ENCODE results near the gene NUP62. TPM values are rescaled to one million over a fixed set of nuclear protein-coding genes. Genes with fewer than 3 reads are reported as not detected.

The NUP62 gene
- total RNA-seq, 1 experiment from 2014 or later, result 85.2 TPM

DNA sequence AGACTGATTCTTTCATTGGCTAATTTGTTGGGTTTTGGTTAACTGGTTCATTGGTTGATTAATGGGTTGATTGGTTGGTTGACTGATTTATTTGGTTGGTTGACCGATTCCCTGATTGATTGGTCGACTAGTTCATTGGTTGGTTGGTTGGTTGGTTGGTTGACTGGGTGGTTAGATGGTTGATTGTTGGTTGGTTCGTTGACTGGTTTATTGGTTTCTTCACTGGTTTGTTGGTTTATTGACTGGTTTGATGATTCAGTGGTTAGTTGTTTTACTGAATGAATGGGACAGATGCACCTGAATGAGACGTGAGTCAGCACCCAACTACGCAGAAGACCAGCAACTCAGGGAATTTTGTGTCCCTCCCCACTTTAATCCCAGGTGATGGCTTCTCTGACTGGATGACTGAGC is 2.7 kb upstream of the NUP62 start:
- no TSS peak for BruUV-seq (replicated peaks)
- H3K9ac ChIP-seq (ENCODE audit: low read length), result no peak overlapping the region
- H3K9me2 ChIP-seq (ENCODE audit: insufficient read depth), result no peaks in the 10 kb centered on the region
- intact Hi-C loops (cut with micrococcal nuclease), result no loop called here
- no peaks in the 10 kb centered on the region for H3K27me3 ChIP-seq (ENCODE audit: insufficient read depth, low read length)
- H3K4me2 ChIP-seq (ENCODE audit: low read length), result no peak overlapping the region
- ChIA-PET CTCF (no interaction called here), RAD21 (ENCODE audit: low non-redundant PET in 1 of 2, low total read pairs in 2 of 2, uncharacterized antibody in 2 of 2, unreplicated experiment in 2 of 2) (no interaction called here), POLR2A (no interaction called here)
- ATAC-seq (no peak), DNase-seq (ENCODE audit: low read depth, low spot score) (no peak)
- peaks cover 29% of the 10 kb centered on the region for H3K79me2 ChIP-seq (ENCODE audit: insufficient read depth, low read length)
- H2AFZ ChIP-seq (ENCODE audit: low read depth, low read length, poor library complexity, severe bottlenecking), result no peak overlapping the region
- peaks cover 11 to 29% of the 10 kb centered on the region in 2 experiments; a peak in 3 of 4 replicates for H3K4me1 ChIP-seq (ENCODE audit: control insufficient read depth in 1 of 2, insufficient read depth in 2 of 2, low read length in 2 of 2)
- no peak overlapping the region for H3K4me3 ChIP-seq (replicated peaks in 1 of 2; ENCODE audit: low read depth in 1 of 2, low read length in 2 of 2)
- no peak overlapping the region for H3K27ac ChIP-seq (ENCODE audit: low read depth, low read length)
- H4K20me1 ChIP-seq (ENCODE audit: insufficient read depth), result no peaks in the 10 kb centered on the region
- peaks cover 3 to 17% of the 10 kb centered on the region in 2 experiments; a peak in 3 of 4 replicates for H3K36me3 ChIP-seq (ENCODE audit: control insufficient read depth in 1 of 2, insufficient read depth in 2 of 2, low read length in 2 of 2)
- TF ChIP-seq POLR2AphosphoS5 (IDR thresholded peaks at IDR 0.05; ENCODE audit: low read depth, low read length) (no peak), POLR2A (IDR thresholded peaks at IDR 0.05; ENCODE audit: borderline replicate concordance, extremely low read depth, insufficient read depth, insufficient read length) (no peak), YY1 (IDR thresholded peaks at IDR 0.05; ENCODE audit: extremely low read depth, insufficient replicate concordance, low read depth, low read length) (no peak), ZFX (IDR thresholded peaks at IDR 0.05) (no peak), EGR1 (IDR thresholded peaks at IDR 0.05; ENCODE audit: low read depth) (no peak), EZH2phosphoT487 (IDR thresholded peaks at IDR 0.05; ENCODE audit: borderline replicate concordance) (no peak), ZNF274 (IDR thresholded peaks at IDR 0.05; ENCODE audit: low read depth, low read length) (no peak), RAD21 (IDR thresholded peaks at IDR 0.05; ENCODE audit: low read depth) (no peak), CBX3 (IDR thresholded peaks at IDR 0.05; ENCODE audit: low read depth) (no peak)
- TF ChIP-seq, protein P1, sequence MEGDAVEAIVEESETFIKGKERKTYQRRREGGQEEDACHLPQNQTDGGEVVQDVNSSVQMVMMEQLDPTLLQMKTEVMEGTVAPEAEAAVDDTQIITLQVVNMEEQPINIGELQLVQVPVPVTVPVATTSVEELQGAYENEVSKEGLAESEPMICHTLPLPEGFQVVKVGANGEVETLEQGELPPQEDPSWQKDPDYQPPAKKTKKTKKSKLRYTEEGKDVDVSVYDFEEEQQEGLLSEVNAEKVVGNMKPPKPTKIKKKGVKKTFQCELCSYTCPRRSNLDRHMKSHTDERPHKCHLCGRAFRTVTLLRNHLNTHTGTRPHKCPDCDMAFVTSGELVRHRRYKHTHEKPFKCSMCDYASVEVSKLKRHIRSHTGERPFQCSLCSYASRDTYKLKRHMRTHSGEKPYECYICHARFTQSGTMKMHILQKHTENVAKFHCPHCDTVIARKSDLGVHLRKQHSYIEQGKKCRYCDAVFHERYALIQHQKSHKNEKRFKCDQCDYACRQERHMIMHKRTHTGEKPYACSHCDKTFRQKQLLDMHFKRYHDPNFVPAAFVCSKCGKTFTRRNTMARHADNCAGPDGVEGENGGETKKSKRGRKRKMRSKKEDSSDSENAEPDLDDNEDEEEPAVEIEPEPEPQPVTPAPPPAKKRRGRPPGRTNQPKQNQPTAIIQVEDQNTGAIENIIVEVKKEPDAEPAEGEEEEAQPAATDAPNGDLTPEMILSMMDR (IDR thresholded peaks at IDR 0.05 in 2 of 3, conservative IDR thresholded peaks at IDR 0.05 in 1 of 3; ENCODE audit: borderline replicate concordance in 1 of 3, insufficient read depth in 1 of 3, low read depth in 2 of 3, low read length in 2 of 3), result no peak
- TF ChIP-seq, protein P2, sequence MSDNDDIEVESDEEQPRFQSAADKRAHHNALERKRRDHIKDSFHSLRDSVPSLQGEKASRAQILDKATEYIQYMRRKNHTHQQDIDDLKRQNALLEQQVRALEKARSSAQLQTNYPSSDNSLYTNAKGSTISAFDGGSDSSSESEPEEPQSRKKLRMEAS (IDR thresholded peaks at IDR 0.05), result no peak
- TF ChIP-seq, protein P3, sequence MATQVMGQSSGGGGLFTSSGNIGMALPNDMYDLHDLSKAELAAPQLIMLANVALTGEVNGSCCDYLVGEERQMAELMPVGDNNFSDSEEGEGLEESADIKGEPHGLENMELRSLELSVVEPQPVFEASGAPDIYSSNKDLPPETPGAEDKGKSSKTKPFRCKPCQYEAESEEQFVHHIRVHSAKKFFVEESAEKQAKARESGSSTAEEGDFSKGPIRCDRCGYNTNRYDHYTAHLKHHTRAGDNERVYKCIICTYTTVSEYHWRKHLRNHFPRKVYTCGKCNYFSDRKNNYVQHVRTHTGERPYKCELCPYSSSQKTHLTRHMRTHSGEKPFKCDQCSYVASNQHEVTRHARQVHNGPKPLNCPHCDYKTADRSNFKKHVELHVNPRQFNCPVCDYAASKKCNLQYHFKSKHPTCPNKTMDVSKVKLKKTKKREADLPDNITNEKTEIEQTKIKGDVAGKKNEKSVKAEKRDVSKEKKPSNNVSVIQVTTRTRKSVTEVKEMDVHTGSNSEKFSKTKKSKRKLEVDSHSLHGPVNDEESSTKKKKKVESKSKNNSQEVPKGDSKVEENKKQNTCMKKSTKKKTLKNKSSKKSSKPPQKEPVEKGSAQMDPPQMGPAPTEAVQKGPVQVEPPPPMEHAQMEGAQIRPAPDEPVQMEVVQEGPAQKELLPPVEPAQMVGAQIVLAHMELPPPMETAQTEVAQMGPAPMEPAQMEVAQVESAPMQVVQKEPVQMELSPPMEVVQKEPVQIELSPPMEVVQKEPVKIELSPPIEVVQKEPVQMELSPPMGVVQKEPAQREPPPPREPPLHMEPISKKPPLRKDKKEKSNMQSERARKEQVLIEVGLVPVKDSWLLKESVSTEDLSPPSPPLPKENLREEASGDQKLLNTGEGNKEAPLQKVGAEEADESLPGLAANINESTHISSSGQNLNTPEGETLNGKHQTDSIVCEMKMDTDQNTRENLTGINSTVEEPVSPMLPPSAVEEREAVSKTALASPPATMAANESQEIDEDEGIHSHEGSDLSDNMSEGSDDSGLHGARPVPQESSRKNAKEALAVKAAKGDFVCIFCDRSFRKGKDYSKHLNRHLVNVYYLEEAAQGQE (IDR thresholded peaks at IDR 0.05; ENCODE audit: low read depth), result no peak
- no peaks in the 10 kb centered on the region for H3K9me3 ChIP-seq (ENCODE audit: control insufficient read depth in 1 of 2, insufficient read depth in 1 of 2, low read depth in 1 of 2, low read length in 2 of 2)
